NOMO-1 treated with DMSO at 0.1 percent for 48 hours (cell line): ENCODE results near the gene AFF3.
A peak's percentile ranks its signal among the peaks of the same experiment; 100 is the strongest.
"Not testable (repeated sequence)": the region's sequence is repeated elsewhere in the genome, so short reads cannot be mapped to it uniquely, and the experiment has no call there.

Experiments used
- DNase-seq: peaks from one replicate; lab custom pipeline; 2025; ENCODE audit not compliant: unreplicated experiment; lab: John Stamatoyannopoulos, UW

AFF3 gene

GRCh38 chr2:99773642-99774041, 368.7 kb downstream of the AFF3 start:
- not testable (repeated sequence) for DNase-seq

GRCh38 chr2:99772591-99773331, 369.6 kb downstream of the AFF3 start:
- no peak for DNase-seq

DNA sequence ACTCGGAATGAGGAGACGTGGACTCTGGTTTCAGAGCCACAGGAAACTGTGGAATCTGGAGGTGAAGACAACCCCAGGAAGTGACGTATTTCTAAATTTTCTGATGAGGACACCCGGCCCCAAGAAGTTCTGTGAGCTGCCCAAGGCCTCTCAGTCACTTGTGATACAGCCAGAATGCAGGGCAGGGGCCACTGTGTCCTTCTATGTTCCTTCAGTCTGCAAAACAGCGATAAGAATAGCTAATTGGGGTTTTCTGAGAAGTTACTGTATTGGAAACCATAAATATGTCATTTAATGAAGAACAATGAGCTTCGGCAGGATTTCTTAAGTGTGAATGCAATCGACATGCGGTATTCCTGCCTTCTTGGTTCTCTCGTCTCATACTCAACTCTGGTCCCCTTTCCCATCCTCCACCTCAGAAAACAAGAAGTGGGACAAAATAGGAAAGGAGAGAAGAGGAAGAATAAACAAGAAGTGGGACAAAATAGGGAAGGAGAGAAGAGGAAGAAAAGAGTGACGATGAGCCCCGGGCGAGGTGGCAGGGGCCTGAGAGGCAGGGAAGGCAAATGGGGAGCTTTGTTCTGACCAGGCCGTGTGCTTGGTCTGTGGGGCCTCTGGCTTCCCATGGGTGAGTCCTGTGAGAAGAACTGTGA, 370.6 kb downstream of the AFF3 start:
- peak; percentile 91 for DNase-seq

DNA sequence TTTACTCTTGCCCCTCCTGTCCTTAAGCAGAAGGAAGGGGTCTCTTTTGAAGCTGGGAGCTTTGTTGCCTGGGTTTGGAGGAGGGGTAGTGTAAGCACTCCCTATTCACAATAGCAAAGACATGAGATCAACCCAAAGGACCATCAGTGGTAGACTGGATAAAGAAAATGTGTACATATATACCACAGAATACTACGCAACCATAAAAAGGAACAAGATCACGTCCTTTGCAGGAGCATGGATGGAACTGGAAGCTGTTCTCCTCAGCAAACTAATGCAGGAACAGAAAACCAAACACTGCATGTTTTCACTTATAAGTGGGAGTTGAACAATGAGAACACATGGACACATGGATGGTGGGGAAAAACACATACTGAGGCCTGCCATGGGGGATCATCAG, 371.5 kb downstream of the AFF3 start:
- no peak for DNase-seq

DNA sequence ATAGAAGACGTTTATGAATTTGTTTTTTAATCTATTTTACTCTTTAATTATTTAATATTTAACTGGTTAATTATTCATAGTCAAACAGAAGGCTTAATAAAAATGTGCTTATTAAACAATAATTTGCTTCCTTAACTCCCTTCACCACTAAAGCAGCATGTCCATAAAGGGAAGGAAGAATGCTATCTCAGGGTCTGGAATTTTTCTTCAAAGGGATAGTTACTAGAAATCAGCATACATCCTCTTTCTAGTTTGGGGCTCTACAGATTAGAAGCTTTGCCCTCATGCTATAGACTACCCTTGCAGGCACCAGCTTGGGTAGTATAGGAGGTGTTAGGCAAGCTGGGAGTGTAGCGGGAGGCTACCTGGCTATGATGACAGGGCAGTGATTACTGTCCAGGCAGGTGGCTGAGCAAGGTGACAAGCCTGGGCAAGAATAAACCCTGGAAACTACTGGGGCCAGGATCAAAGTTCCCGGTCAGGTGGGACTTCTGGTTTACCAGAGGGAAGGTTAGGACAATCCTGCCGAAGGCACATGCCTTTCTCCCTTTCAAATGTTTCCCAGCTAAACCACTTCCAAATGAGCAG, 376.6 kb downstream of the AFF3 start:
- DNase-seq, result no peak

DNA sequence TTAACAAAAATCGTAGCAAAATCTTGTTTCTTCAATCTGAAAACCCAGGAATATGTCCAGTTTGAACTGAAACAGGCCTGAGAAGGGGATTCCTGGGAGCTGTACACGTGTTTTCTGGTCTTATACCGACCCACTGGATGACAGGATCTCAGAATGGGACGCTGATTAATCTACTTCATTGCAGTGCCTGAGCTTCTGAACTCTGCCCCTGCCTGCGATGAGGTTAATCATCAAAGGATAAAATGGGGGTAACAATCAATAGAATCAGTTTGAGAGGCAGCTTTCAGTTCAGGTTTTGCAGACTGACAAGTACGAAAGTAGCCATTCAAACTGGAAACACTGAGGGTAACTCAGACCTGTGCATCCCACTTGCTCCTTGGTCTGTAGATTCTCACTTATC, 378.6 kb downstream of the AFF3 start:
- DNase-seq, result no peak

GRCh38 chr2:99762714-99763113, 379.7 kb downstream of the AFF3 start:
- no peak for DNase-seq

DNA sequence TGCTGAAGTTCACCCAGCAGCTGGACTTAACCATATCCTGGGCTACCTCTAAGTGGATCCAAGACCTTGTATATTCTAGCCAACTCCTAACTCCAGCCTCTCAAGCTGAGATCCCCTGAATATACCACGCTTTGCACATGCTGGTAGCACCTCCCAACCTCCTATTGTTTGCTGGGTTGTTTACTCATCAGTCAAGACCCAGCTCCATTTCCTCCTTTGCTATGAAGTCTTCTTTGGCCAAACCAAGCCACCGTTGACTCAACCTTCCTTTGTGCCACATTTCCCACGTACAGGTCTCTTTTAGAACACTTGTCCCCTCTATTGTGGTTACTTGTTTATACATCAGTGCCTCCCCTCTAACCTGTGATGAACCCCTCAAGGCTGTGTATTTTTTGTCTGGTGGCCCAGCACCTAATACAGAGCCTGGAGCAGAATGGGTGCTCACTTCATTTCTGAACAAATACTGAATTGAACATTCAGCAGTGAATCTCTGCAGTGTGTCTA, 384.7 kb downstream of the AFF3 start:
- DNase-seq, result no peak

- peak; percentile 77 for DNase-seq
These were observed 386.3 kb downstream of the AFF3 start for GRCh38 chr2:99756059-99756458.

- DNase-seq, result no peak
These were observed 388.2 kb downstream of the AFF3 start for GRCh38 chr2:99754210-99754609.

- DNase-seq, result no peak
These were observed 388.9 kb downstream of the AFF3 start for GRCh38 chr2:99753505-99753904.

- DNase-seq, result no peak
These were observed 394.0 kb downstream of the AFF3 start for GRCh38 chr2:99748344-99748743.

- no peak for DNase-seq
These were observed 394.5 kb downstream of the AFF3 start for GRCh38 chr2:99747842-99748241.

DNA sequence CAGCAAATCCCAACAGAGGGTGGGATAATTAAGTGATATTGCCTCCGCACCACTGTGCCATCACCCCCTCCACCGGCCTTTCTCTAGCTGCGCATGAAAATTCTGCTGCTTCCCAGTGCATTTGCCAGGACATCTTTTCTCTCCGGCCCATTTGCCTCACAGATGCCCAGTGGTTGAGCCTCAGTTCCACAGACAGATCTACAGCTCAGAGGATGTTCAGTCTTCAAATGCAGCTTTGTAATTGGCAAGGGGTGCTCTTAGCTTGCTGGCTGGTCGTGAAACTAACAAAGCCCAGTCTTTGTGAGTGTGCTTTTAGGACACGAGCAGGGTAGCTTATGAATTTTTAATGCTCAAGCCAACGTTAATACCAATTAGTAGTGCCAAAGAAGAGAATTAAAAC, 399.2 kb downstream of the AFF3 start:
- DNase-seq, result no peak

DNA sequence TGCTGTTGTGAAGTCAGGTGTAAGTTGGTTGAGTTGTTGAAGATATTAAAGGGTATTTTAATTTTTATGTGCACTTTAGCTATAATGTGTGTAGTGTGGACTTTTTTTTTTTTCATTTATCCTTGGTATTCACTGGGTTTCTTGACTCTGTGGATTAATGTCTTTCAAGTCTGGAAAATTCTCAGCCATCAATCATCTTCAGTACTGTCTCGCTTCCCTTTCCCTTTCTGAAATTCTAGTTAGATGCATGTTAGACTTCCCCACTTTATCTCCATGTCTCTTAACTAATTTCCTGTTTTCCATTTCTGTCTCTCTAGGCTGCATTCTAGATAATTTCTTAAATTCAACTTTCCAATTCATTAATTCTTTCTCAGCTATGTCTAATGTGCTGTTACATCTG, 404.9 kb downstream of the AFF3 start:
- DNase-seq, result no peak

DNA sequence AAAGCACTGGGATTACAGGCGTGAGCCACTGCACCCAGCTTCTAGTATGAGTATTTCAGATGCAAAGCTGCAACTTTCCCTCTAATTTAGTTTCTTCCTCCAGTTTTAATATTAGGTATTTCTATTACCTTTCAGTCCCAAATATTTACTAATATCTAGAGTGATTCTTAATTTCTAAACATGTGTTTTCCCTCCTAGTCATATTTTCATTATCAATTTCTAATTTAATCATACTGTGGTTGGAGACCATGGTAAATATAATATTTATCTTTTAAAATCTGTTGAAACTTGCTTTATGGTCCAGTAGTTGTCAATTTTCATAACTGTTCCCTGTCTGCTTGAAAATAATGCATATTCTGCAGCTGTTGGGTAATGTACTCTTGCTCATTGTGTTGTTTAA, 406.6 kb downstream of the AFF3 start:
- DNase-seq, result no peak

DNA sequence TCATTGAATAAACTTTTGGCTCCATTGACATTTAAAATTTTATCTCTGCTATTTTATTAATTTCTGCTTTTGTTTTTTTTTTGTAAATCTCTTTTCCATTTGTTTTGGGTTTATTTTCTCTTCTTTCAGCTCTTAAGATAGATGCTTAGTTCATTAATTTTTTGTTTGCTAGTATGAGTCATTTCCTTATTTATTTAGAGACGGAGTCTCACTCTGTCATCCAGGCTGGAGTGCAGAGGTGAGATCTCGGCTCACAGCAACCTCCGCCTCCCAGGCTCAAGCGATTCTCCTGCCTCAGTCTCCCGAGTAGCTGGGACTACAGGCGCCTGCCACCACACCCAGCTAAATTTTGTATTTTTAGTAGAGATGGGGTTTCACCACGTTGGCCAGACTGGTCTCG, 407.1 kb downstream of the AFF3 start:
- not testable (repeated sequence) for DNase-seq

GRCh38 chr2:99734236-99734635, 408.2 kb downstream of the AFF3 start:
- peak; percentile 33 for DNase-seq

DNA sequence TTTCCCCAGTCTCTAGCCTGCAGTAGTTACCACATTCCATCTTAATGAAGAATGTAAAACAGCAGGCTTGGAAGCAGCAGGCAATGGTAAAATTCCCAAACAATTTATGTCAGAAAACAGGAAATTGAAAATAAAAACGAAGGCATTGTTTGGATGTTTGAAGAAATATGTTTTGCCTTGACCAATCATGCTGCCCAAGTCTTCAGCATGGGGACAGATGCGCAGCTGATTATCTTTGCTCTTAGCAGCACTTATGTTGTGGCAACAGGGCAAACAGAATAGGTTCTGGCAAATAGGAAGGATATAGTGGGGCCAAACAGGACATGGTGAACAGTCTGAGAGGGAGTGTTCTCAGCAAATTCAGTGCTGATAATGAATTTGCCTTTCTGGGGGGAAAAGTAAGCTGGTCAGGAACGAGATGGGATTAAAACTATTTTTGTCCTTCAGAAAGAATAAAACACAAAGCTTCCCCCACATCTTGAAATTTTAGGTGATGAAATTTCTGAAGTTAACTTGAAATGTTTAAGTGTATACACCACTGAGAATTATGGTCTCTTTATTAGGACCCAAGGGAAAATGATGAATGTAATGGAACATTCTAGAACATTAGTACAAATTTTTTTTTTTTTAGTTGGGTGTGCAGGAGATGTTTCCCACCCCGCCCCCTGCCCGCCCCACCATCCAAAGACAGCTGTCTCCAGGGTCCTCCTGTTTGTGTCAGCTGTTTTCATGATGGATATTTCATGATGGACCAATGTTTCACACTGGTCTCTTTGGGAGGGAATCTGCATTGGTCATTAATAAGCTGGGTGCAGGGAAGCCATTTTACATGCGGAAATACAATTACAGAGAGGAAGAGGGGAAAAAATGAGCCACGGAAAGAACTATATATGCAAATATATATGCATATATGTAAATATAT, 413.0 kb downstream of the AFF3 start:
- no peak for DNase-seq

GRCh38 chr2:99728166-99728565, 414.2 kb downstream of the AFF3 start:
- DNase-seq, result no peak

- DNase-seq, result no peak
These were observed 415.2 kb downstream of the AFF3 start for GRCh38 chr2:99727199-99727598.
